Liver (tissue), 10 donors: Measurements from ENCODE around the gene PPP1R14C. TPM values are rescaled to one million over a fixed set of nuclear protein-coding genes. Genes with fewer than 3 reads are reported as not detected.

Source experiments
- DNase-seq: peaks from one replicate; pipeline ENCODE4 v3.0.0-alpha.2; 2017; ENCODE audit warnings: low spot score
- H3K27ac ChIP-seq, 2 donors: one replicate each; pipeline ENCODE4 v1.7.0; 2013; ENCODE audit warnings: inconsistent platforms in 2 of 2, low read length in 2 of 2, control low read depth in 1 of 2, low read depth in 1 of 2, mild to moderate bottlenecking in 1 of 2
- H3K27me3 ChIP-seq, 4 donors: one replicate each; pipeline versions ENCODE4 v1.6.1 to v1.7.0; 2013; ENCODE audit warnings: low read length in 3 of 4, inconsistent platforms in 1 of 4, mild to moderate bottlenecking in 1 of 4, moderate library complexity in 1 of 4; ENCODE audit not compliant: control insufficient read depth in 4 of 4, insufficient read depth in 4 of 4
- H3K36me3 ChIP-seq, 4 donors: one replicate each; pipeline versions ENCODE4 v1.6.1 to v1.7.0; 2013; ENCODE audit warnings: low read length in 3 of 4, mild to moderate bottlenecking in 3 of 4, low read depth in 1 of 4, moderate library complexity in 1 of 4; ENCODE audit not compliant: control insufficient read depth in 4 of 4, insufficient read depth in 3 of 4
- H3K4me1 ChIP-seq, 4 donors: one replicate each; pipeline versions ENCODE4 v1.6.1 to v1.7.0; 2013; ENCODE audit warnings: low read length in 3 of 4, mild to moderate bottlenecking in 3 of 4, moderate library complexity in 1 of 4; ENCODE audit not compliant: control insufficient read depth in 4 of 4, insufficient read depth in 4 of 4
- H3K4me3 ChIP-seq, 3 donors: one replicate each; pipeline versions ENCODE4 v1.6.1 to v1.7.0; 2013; ENCODE audit warnings: low read length in 3 of 3, control low read depth in 1 of 3, low read depth in 1 of 3, mild to moderate bottlenecking in 1 of 3
- H3K9ac ChIP-seq, 2 donors: one replicate each; pipeline ENCODE4 v1.7.0; 2013; ENCODE audit warnings: low read length in 2 of 2, mild to moderate bottlenecking in 2 of 2, moderate library complexity in 2 of 2, control low read depth in 1 of 2, low read depth in 1 of 2
- H3K9me3 ChIP-seq, 4 donors: one replicate each; pipeline versions ENCODE4 v1.6.1 to v1.7.0; 2013; ENCODE audit warnings: low read length in 3 of 4; ENCODE audit not compliant: control insufficient read depth in 4 of 4
- EGR1 ChIP-seq, 2 donors: IDR thresholded peaks; 2 replicates each; pipeline ENCODE4 v1.6.1; 2016 to 2018; ENCODE audit warnings: antibody characterized with exemption in 2 of 2, low read depth in 2 of 2
- FOXA1 ChIP-seq: IDR thresholded peaks from 2 replicates; pipeline ENCODE4 v1.6.1; 2016; ENCODE audit warnings: antibody characterized with exemption
- FOXA2 ChIP-seq: IDR thresholded peaks from 2 replicates; pipeline ENCODE4 v1.6.1; 2016; ENCODE audit warnings: antibody characterized with exemption
- GABPA ChIP-seq, 2 donors: IDR thresholded peaks in 1 of 2; conservative IDR thresholded peaks in 1 of 2; 2 replicates each; pipeline ENCODE4 v1.6.1; 2016; ENCODE audit warnings: antibody characterized with exemption in 2 of 2, mild to moderate bottlenecking in 1 of 2, moderate library complexity in 1 of 2
- HNF4G ChIP-seq: IDR thresholded peaks from 2 replicates; pipeline ENCODE4 v1.6.1; 2016; ENCODE audit warnings: antibody characterized with exemption
- JUND ChIP-seq, 2 donors: IDR thresholded peaks; 2 replicates each; pipeline ENCODE4 v1.6.1; 2016; ENCODE audit warnings: antibody characterized with exemption in 2 of 2
- NR2F2 ChIP-seq: IDR thresholded peaks from 2 replicates; pipeline ENCODE4 v1.6.1; 2016; ENCODE audit warnings: antibody characterized with exemption
- RXRA ChIP-seq, 2 donors: IDR thresholded peaks; 2 replicates each; pipeline ENCODE4 v1.6.1; 2017 to 2018; ENCODE audit warnings: antibody characterized with exemption in 2 of 2, mild to moderate bottlenecking in 1 of 2
- YY1 ChIP-seq: IDR thresholded peaks from 2 replicates; pipeline ENCODE4 v1.6.1; 2016; ENCODE audit warnings: antibody characterized with exemption, mild to moderate bottlenecking
- WGBS: extraction: QIAGEN DNeasy Blood & Tissue Kit; methylation state at CpG from one replicate; pipeline ENCODE4 v1.1.7; 2013; 5-methylcytosine and 5-hydroxymethylcytosine counted together
- polyA plus RNA-seq, 2 donors: library from polyadenylated mRNA; stranded (reverse) in 1 of 2; unstranded in 1 of 2; fragments of 200-250 nt in 1 of 2; fragments of >200 nt in 1 of 2; fragmentation: Nextera tagmentation in 1 of 2; extraction: Ambion mirVana in 1 of 2; gene quantifications; one replicate each; pipeline versions ENCODE4 v1.2.1 to v1.2.3, GENCODE V29; 2013 to 2015
- small RNA-seq: library from RNA; depleted of rRNA; stranded (forward); fragments of <200 nt; gene quantifications from one replicate; pipeline ENCODE3, GENCODE V24; 2014
- total RNA-seq, 2 donors: library from RNA; depleted of rRNA; stranded (reverse); fragments of >200 nt; gene quantifications; one replicate each; pipeline ENCODE4 v1.2.3, GENCODE V29; 2014
- TF ChIP-seq, protein P1 (sequence below): IDR thresholded peaks from 2 replicates; pipeline ENCODE4 v1.6.1; 2016; ENCODE audit warnings: antibody characterized with exemption
- TF ChIP-seq, protein P2 (sequence below): IDR thresholded peaks from 2 replicates; pipeline ENCODE4 v1.6.1; 2016; ENCODE audit warnings: antibody characterized with exemption
- TF ChIP-seq, protein P3 (sequence below): IDR thresholded peaks from 2 replicates; pipeline ENCODE4 v1.6.1; 2016; ENCODE audit warnings: antibody characterized with exemption
- TF ChIP-seq, protein P4 (sequence below): fragments of 150-350 bp; IDR thresholded peaks from 2 replicates; pipeline ENCODE4 v1.5.1; 2017; ENCODE audit warnings: improper control_type of control experiment, low read depth, low read length; ENCODE audit not compliant: missing input control
- donor health status: healthy.
- donor health status: healthy.
- donor health status: healthy.
- donor health status: healthy.
- donor health status: healthy.

Gene PPP1R14C
- total and polyA plus RNA-seq, 4 donors, result 0.05 TPM; not detected in 3

DNA sequence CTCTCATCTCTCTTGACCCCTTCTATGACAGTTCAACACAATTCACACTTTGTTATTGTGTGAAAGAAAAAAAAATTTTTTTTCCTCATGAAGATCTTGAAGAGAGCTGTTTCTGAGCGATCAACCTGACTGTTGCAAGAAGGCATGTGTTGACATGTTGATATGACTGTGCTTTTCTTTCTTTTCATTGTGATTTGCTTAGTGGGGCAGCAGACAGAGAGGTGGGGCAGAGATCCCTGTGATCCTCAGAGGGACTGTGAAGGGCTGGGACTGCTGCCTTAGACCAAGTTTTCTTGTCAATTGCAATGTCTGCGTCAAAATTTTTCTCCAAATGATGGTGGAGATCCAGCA, 155.2 kb downstream of the PPP1R14C start:
- no peaks in the 10 kb centered on the region for H3K4me1 ChIP-seq
- no peak overlapping the region for H3K27ac ChIP-seq
- no peaks in the 10 kb centered on the region for H3K27me3 ChIP-seq
- TF ChIP-seq, protein P1, sequence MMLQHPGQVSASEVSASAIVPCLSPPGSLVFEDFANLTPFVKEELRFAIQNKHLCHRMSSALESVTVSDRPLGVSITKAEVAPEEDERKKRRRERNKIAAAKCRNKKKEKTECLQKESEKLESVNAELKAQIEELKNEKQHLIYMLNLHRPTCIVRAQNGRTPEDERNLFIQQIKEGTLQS, result no peak
- TF ChIP-seq, protein P2, sequence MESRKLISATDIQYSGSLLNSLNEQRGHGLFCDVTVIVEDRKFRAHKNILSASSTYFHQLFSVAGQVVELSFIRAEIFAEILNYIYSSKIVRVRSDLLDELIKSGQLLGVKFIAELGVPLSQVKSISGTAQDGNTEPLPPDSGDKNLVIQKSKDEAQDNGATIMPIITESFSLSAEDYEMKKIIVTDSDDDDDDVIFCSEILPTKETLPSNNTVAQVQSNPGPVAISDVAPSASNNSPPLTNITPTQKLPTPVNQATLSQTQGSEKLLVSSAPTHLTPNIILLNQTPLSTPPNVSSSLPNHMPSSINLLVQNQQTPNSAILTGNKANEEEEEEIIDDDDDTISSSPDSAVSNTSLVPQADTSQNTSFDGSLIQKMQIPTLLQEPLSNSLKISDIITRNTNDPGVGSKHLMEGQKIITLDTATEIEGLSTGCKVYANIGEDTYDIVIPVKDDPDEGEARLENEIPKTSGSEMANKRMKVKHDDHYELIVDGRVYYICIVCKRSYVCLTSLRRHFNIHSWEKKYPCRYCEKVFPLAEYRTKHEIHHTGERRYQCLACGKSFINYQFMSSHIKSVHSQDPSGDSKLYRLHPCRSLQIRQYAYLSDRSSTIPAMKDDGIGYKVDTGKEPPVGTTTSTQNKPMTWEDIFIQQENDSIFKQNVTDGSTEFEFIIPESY, result no peak
- TF ChIP-seq EGR1 (IDR thresholded peaks at IDR 0.05; ENCODE audit: low read depth in 2 of 2) (no peak), JUND (IDR thresholded peaks at IDR 0.05) (no peak), NR2F2 (no peak), RXRA (IDR thresholded peaks at IDR 0.05) (no peak), FOXA2 (no peak), HNF4G (no peak), FOXA1 (no peak), GABPA (IDR thresholded peaks at IDR 0.05 in 1 of 2, conservative IDR thresholded peaks at IDR 0.05 in 1 of 2) (no peak)
- TF ChIP-seq, protein P3, sequence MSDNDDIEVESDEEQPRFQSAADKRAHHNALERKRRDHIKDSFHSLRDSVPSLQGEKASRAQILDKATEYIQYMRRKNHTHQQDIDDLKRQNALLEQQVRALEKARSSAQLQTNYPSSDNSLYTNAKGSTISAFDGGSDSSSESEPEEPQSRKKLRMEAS, result no peak
- TF ChIP-seq, protein P4, sequence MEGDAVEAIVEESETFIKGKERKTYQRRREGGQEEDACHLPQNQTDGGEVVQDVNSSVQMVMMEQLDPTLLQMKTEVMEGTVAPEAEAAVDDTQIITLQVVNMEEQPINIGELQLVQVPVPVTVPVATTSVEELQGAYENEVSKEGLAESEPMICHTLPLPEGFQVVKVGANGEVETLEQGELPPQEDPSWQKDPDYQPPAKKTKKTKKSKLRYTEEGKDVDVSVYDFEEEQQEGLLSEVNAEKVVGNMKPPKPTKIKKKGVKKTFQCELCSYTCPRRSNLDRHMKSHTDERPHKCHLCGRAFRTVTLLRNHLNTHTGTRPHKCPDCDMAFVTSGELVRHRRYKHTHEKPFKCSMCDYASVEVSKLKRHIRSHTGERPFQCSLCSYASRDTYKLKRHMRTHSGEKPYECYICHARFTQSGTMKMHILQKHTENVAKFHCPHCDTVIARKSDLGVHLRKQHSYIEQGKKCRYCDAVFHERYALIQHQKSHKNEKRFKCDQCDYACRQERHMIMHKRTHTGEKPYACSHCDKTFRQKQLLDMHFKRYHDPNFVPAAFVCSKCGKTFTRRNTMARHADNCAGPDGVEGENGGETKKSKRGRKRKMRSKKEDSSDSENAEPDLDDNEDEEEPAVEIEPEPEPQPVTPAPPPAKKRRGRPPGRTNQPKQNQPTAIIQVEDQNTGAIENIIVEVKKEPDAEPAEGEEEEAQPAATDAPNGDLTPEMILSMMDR, result no peak
- H3K9ac ChIP-seq, result no peak overlapping the region
- WGBS, result 88% methylated on average over 2 of the region's 2 CpGs
- no peak overlapping the region for H3K4me3 ChIP-seq
- no peak for DNase-seq
- H3K36me3 ChIP-seq, result no peaks in the 10 kb centered on the region
- H3K9me3 ChIP-seq, result peaks cover 8 to 20% (median 13%) of the 10 kb centered on the region in 4 donors

DNA sequence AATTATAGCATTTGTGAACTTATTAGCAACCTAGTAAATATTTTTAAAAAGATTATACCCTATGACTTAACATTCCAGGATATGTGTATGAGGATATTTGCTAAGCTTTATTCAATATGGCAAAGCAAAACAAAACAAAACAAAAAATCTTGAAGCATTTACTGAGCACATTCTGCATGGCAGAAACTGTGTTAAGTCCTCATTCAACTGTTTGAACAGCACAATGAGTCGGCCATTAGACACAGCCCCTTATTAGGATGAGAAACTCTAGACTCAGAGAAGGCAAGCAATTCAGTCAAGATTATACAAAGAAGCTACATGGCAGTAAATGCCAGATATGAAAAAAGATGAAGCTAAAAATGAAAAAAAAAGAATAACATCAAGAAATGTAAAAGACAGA, 155.8 kb downstream of the PPP1R14C start:
- H3K27me3 ChIP-seq, result no peaks in the 10 kb centered on the region
- H3K9ac ChIP-seq, result no peak overlapping the region
- no peak for TF ChIP-seq NR2F2
- TF ChIP-seq YY1, result no peak
- DNase-seq, result no peak
- WGBS, result 86% methylated on average over 1 of the region's 1 CpG
- peaks cover 8 to 20% (median 13%) of the 10 kb centered on the region in 4 donors for H3K9me3 ChIP-seq
- H3K4me1 ChIP-seq, result no peaks in the 10 kb centered on the region
- H3K4me3 ChIP-seq, result no peak overlapping the region
- H3K27ac ChIP-seq, result no peak overlapping the region
- no peaks in the 10 kb centered on the region for H3K36me3 ChIP-seq

Small RNA genes within 50 kb of the gene (small RNA-seq; reads per million reads assigned to genes)
- not detected for gene RF01210

Other genes starting within 250 kb of the PPP1R14C start
- gene RAET1E, start 244.9 kb upstream of the PPP1R14C start, total RNA-seq, result not detected
- gene RAET1E, start 244.9 kb upstream of the PPP1R14C start, polyA plus RNA-seq, result not detected
- not detected for gene RAET1G, start 219.9 kb upstream of the PPP1R14C start, total RNA-seq
- gene RAET1G, start 219.9 kb upstream of the PPP1R14C start, polyA plus RNA-seq, result not detected
- under 1 TPM; 0.14 to 0.25 TPM for gene ULBP2, start 201.0 kb upstream of the PPP1R14C start, total RNA-seq
- under 1 TPM; 0.15 to 0.27 TPM for gene ULBP2, start 201.0 kb upstream of the PPP1R14C start, polyA plus RNA-seq
- under 1 TPM; under 0.01 to 0.05 TPM for gene ULBP1, start 179.1 kb upstream of the PPP1R14C start, total RNA-seq
- gene ULBP1, start 179.1 kb upstream of the PPP1R14C start, polyA plus RNA-seq, result under 1 TPM in 1 of 2 donors, not detected in 1; 0.03 TPM
- gene RAET1L, start 117.5 kb upstream of the PPP1R14C start, total RNA-seq, result not detected
- not detected for gene RAET1L, start 117.5 kb upstream of the PPP1R14C start, polyA plus RNA-seq
- 1 to 10 TPM in 1 of 2 donors, under 1 TPM in 1; 0.92 to 2.3 TPM for gene ULBP3, start 73.9 kb upstream of the PPP1R14C start, total RNA-seq
- under 1 TPM in 1 of 2 donors, not detected in 1; 0.88 TPM for gene ULBP3, start 73.9 kb upstream of the PPP1R14C start, polyA plus RNA-seq
- gene IYD, start 226.0 kb downstream of the PPP1R14C start, total RNA-seq, result 1 to 10 TPM; 1.6 to 2.7 TPM
- gene IYD, start 226.0 kb downstream of the PPP1R14C start, polyA plus RNA-seq, result 1 to 10 TPM; 2.5 to 6.2 TPM